SK-N-SH treated with all-trans-retinoic acid at 6 μM for 48 hours (cell line): ENCODE results near the gene GPHN.

ENCODE experiments used
- ATAC-seq: fragments of 200-7000 bp; cut with Tn5 transposase; 3 replicates; pipeline ENCODE4 v1.9.1; 2020; ENCODE audit warnings: mild to moderate bottlenecking, moderate library complexity
- ARNTL ChIP-seq: fragments of 450-650 bp; formaldehyde crosslinking; IDR thresholded peaks from 2 replicates; pipeline ENCODE4 v1.5.0; 2020; ENCODE audit warnings: low read depth, mild to moderate bottlenecking, moderate library complexity, borderline replicate concordance
- BACH2 ChIP-seq: fragments of 250-450 bp; sonication (Bioruptor Pico); IDR thresholded peaks from 2 replicates; pipeline ENCODE4 v1.9.0; 2021; ENCODE audit warnings: mild to moderate bottlenecking, borderline replicate concordance
- CREB5 ChIP-seq: fragments of 250-450 bp; sonication (Bioruptor Pico); IDR thresholded peaks from 2 replicates; pipeline ENCODE4 v1.5.1; 2020; ENCODE audit warnings: low read depth, mild to moderate bottlenecking, moderate library complexity
- CSDC2 ChIP-seq: fragments of 250-450 bp; sonication (Bioruptor Pico); IDR thresholded peaks from 2 replicates; pipeline ENCODE4 v1.5.0; 2020; ENCODE audit warnings: mild to moderate bottlenecking, moderate library complexity
- ESRRG ChIP-seq: fragments of 250-450 bp; sonication (Bioruptor Pico); IDR thresholded peaks from 2 replicates; pipeline ENCODE4 v1.6.1; 2021; ENCODE audit warnings: mild to moderate bottlenecking
- GLIS3 ChIP-seq: fragments of 250-450 bp; sonication (Bioruptor Pico); IDR thresholded peaks from 2 replicates; pipeline ENCODE4 v1.5.0; 2020; ENCODE audit warnings: mild to moderate bottlenecking, moderate library complexity
- ISL1 ChIP-seq: fragments of 250-450 bp; sonication (Bioruptor Pico); IDR thresholded peaks from 2 replicates; pipeline ENCODE4 v2.1.2; 2022; ENCODE audit warnings: mild to moderate bottlenecking, moderate library complexity
- OSR1 ChIP-seq: fragments of 250-450 bp; sonication (Bioruptor Pico); IDR thresholded peaks from 2 replicates; pipeline ENCODE4 v1.8.0; 2022; ENCODE audit warnings: moderate library complexity, mild to moderate bottlenecking, inconsistent platforms
- PPARA ChIP-seq: fragments of 250-450 bp; sonication (Bioruptor Pico); IDR thresholded peaks from 2 replicates; pipeline ENCODE4 v1.5.0; 2020; ENCODE audit warnings: mild to moderate bottlenecking, borderline replicate concordance
- RARB ChIP-seq: fragments of 250-450 bp; sonication (Bioruptor Pico); IDR thresholded peaks from 2 replicates; pipeline ENCODE4 v1.8.0; 2021; ENCODE audit warnings: mild to moderate bottlenecking, moderate library complexity
- SNAI2 ChIP-seq: fragments of 250-450 bp; sonication (Bioruptor Pico); IDR thresholded peaks from 2 replicates; pipeline ENCODE4 v1.5.0; 2020; ENCODE audit warnings: mild to moderate bottlenecking, moderate library complexity
- TCF4 ChIP-seq: fragments of 250-450 bp; sonication (Bioruptor Pico); IDR thresholded peaks from 2 replicates; pipeline ENCODE4 v1.8.0; 2021; ENCODE audit warnings: mild to moderate bottlenecking, moderate library complexity, borderline replicate concordance
- TOX ChIP-seq: fragments of 250-450 bp; sonication (Bioruptor Pico); IDR thresholded peaks from 2 replicates; pipeline ENCODE4 v1.8.0; 2021; ENCODE audit warnings: mild to moderate bottlenecking, moderate library complexity, borderline replicate concordance
- TSHZ2 ChIP-seq: fragments of 250-450 bp; sonication (Bioruptor Pico); IDR thresholded peaks from 2 replicates; pipeline ENCODE4 v1.5.0; 2020; ENCODE audit warnings: mild to moderate bottlenecking, moderate library complexity
- ZC3H10 ChIP-seq: fragments of 250-450 bp; sonication (Bioruptor Pico); IDR thresholded peaks from 2 replicates; pipeline ENCODE4 v1.5.1; 2021; ENCODE audit warnings: mild to moderate bottlenecking, moderate library complexity
- ZFP3 ChIP-seq: fragments of 250-450 bp; sonication (Bioruptor Pico); IDR thresholded peaks from 2 replicates; pipeline ENCODE4 v1.5.0; 2020; ENCODE audit warnings: mild to moderate bottlenecking, moderate library complexity
- ZFP30 ChIP-seq: fragments of 450-650 bp; formaldehyde crosslinking; IDR thresholded peaks from 2 replicates; pipeline ENCODE4 v1.5.0; 2022; ENCODE audit warnings: mild to moderate bottlenecking, moderate library complexity
- ZNF565 ChIP-seq: fragments of 450-650 bp; formaldehyde crosslinking; conservative IDR thresholded peaks from 2 replicates; pipeline ENCODE4 v1.5.0; 2020; ENCODE audit warnings: low read depth, mild to moderate bottlenecking, moderate library complexity
- ZNF70 ChIP-seq: fragments of 450-650 bp; formaldehyde crosslinking; IDR thresholded peaks from 2 replicates; pipeline ENCODE4 v1.5.0; 2020; ENCODE audit warnings: mild to moderate bottlenecking, moderate library complexity
- ZNF8 ChIP-seq: fragments of 450-650 bp; formaldehyde crosslinking; IDR thresholded peaks from 2 replicates; pipeline ENCODE4 v1.5.0; 2020; ENCODE audit warnings: mild to moderate bottlenecking, moderate library complexity
- TF ChIP-seq, protein P1 (sequence below): fragments of 250-450 bp; sonication (Bioruptor Pico); IDR thresholded peaks from 2 replicates; pipeline ENCODE4 v1.8.0; 2020; ENCODE audit warnings: mild to moderate bottlenecking, moderate library complexity, borderline replicate concordance
- TF ChIP-seq, protein P2 (sequence below): fragments of 250-450 bp; sonication (Bioruptor Pico); IDR thresholded peaks from 2 replicates; pipeline ENCODE4 v1.8.0; 2021; ENCODE audit warnings: low read depth, mild to moderate bottlenecking, moderate library complexity, borderline replicate concordance

Gene GPHN

GRCh38 chr14:66485029-66485428, 22.9 kb upstream of the GPHN start:
- ATAC-seq, result no peak

DNA sequence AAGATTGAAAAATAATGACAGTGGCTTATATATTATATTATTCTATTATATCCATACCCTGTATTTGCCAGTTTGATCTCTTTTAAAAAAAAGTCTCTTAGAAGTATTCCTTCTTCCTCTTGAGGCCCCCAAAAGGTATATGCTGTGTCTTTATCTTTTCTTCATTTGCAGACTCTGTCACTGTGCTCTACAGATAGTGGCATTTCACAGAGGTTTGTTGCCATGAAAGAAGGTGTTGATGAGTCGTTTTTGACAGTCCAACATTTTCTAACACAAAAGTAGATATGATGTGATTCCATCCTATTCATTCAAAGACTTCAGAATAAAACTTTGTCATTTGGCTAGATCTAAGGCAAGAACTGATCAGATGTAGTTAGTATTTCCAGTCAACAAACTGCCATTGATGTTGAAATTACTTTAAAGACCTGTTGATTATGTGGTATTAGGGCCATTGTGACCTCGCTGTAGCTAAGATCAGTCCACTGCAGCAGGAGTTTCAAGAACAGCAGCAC, 22.0 kb upstream of the GPHN start, which contains the start of gene CCDC196:
TSS of gene CCDC196 (plus strand) at position 462 of the 512 bp plus-strand sequence. CDS start 132 bp downstream, outside the sequence.
- TF ChIP-seq ZNF565 (no peak), TSHZ2 (no peak), PPARA (CRISPR knock-in tag) (no peak), CSDC2 (CRISPR knock-in tag) (no peak), SNAI2 (CRISPR knock-in tag) (no peak), ZNF70 (CRISPR knock-in tag) (no peak), TCF4 (CRISPR knock-in tag) (no peak), ARNTL (CRISPR knock-in tag) (no peak), TOX (CRISPR knock-in tag) (no peak), GLIS3 (CRISPR knock-in tag) (no peak), ZFP3 (CRISPR knock-in tag) (no peak), RARB (no peak), OSR1 (no peak), CREB5 (no peak), ISL1 (no peak), ZFP30 (no peak), BACH2 (CRISPR knock-in tag) (no peak), ZC3H10 (no peak)
- TF ChIP-seq, protein P1, sequence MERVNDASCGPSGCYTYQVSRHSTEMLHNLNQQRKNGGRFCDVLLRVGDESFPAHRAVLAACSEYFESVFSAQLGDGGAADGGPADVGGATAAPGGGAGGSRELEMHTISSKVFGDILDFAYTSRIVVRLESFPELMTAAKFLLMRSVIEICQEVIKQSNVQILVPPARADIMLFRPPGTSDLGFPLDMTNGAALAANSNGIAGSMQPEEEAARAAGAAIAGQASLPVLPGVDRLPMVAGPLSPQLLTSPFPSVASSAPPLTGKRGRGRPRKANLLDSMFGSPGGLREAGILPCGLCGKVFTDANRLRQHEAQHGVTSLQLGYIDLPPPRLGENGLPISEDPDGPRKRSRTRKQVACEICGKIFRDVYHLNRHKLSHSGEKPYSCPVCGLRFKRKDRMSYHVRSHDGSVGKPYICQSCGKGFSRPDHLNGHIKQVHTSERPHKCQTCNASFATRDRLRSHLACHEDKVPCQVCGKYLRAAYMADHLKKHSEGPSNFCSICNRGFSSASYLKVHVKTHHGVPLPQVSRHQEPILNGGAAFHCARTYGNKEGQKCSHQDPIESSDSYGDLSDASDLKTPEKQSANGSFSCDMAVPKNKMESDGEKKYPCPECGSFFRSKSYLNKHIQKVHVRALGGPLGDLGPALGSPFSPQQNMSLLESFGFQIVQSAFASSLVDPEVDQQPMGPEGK, result no peak
- TF ChIP-seq, protein P2, sequence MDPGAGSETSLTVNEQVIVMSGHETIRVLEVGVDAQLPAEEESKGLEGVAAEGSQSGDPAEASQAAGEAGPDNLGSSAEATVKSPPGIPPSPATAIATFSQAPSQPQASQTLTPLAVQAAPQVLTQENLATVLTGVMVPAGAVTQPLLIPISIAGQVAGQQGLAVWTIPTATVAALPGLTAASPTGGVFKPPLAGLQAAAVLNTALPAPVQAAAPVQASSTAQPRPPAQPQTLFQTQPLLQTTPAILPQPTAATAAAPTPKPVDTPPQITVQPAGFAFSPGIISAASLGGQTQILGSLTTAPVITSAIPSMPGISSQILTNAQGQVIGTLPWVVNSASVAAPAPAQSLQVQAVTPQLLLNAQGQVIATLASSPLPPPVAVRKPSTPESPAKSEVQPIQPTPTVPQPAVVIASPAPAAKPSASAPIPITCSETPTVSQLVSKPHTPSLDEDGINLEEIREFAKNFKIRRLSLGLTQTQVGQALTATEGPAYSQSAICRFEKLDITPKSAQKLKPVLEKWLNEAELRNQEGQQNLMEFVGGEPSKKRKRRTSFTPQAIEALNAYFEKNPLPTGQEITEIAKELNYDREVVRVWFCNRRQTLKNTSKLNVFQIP, result no peak
- ATAC-seq, result no peak

More at GRCh38 chr14:66485029-66485428, 22.9 kb upstream of the GPHN start:
- TF ChIP-seq ZNF565, result no peak
- no peak for TF ChIP-seq CSDC2 (CRISPR knock-in tag)
- no peak for TF ChIP-seq RARB
- no peak for TF ChIP-seq ZNF8 (CRISPR knock-in tag)
- TF ChIP-seq ISL1, result no peak
- no peak for TF ChIP-seq TOX (CRISPR knock-in tag)
- TF ChIP-seq PPARA (CRISPR knock-in tag), result no peak
- no peak for TF ChIP-seq CREB5

- ATAC-seq, result no peak
- TF ChIP-seq PPARA (CRISPR knock-in tag) (no peak), ISL1 (no peak), ZNF8 (CRISPR knock-in tag) (no peak), RARB (no peak), TOX (CRISPR knock-in tag) (no peak), CSDC2 (CRISPR knock-in tag) (no peak), BACH2 (CRISPR knock-in tag) (no peak), ZFP3 (CRISPR knock-in tag) (no peak), TSHZ2 (no peak), ZC3H10 (no peak), GLIS3 (CRISPR knock-in tag) (no peak), TCF4 (CRISPR knock-in tag) (no peak), ZFP30 (no peak), ESRRG (CRISPR knock-in tag) (no peak), ZNF565 (no peak)
- TF ChIP-seq, protein P1, result no peak
Measured at GRCh38 chr14:66487164-66487563, 20.8 kb upstream of the GPHN start.
